LNCAP (cell line): ENCODE data around the gene ECHS1.

Experiments
- TF ChIP-seq, protein P1 (sequence below): fragments of 450-650 bp; IDR thresholded peaks from 2 replicates; pipeline ENCODE4 v1.5.1; 2017; ENCODE audit warnings: mild to moderate bottlenecking

ECHS1 gene

DNA sequence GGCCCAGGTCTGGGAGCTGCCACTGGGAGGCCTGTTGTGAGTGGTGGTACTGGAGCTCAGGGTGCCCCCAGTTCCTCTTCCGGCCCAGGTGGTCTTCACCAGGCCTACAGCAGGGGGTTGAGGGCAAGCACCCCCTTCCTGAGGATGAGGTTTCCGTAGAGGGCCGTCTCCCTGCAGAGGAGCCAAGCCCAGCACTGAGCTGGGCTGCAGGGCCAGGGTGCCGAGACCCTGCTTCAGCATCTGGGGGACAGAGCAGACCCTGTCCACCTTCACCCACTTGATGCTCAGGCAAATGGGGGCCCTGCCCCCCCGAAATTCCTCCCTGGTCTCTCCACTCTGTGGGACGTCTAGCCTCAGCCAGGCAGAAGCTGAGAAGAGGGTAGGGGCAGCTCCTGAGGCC lies 17.9 kb downstream of the ECHS1 start:
- TF ChIP-seq, protein P1, sequence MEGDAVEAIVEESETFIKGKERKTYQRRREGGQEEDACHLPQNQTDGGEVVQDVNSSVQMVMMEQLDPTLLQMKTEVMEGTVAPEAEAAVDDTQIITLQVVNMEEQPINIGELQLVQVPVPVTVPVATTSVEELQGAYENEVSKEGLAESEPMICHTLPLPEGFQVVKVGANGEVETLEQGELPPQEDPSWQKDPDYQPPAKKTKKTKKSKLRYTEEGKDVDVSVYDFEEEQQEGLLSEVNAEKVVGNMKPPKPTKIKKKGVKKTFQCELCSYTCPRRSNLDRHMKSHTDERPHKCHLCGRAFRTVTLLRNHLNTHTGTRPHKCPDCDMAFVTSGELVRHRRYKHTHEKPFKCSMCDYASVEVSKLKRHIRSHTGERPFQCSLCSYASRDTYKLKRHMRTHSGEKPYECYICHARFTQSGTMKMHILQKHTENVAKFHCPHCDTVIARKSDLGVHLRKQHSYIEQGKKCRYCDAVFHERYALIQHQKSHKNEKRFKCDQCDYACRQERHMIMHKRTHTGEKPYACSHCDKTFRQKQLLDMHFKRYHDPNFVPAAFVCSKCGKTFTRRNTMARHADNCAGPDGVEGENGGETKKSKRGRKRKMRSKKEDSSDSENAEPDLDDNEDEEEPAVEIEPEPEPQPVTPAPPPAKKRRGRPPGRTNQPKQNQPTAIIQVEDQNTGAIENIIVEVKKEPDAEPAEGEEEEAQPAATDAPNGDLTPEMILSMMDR, result no peak

DNA sequence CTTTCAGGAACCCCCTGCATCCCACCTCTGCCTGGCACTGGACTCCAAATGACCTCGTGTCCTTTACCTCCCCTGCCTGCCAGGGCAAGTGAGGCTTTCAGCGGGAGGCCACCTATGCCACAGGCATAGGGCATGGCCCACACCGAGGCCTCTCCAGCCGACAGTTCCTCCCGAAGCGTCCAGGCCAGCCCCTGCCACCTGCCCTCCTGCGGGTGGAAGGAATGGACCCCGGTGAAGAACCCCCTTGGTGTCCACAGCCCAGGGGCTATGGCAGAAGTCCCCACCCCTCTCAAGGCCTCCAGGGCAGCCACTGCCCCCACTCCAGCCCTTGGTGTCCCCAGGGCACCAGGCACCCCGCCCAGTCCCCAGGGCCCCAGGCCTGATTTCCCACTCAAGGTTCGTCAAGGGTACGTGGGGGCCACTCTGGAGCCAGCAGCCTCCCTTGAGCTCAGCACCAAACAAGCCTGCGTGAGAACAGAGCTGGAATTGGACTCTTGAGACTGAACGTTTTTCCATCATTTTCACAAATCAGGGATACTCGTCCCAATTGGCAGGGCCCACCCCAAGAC lies 18.4 kb downstream of the ECHS1 start:
- TF ChIP-seq, protein P1, result no peak

DNA sequence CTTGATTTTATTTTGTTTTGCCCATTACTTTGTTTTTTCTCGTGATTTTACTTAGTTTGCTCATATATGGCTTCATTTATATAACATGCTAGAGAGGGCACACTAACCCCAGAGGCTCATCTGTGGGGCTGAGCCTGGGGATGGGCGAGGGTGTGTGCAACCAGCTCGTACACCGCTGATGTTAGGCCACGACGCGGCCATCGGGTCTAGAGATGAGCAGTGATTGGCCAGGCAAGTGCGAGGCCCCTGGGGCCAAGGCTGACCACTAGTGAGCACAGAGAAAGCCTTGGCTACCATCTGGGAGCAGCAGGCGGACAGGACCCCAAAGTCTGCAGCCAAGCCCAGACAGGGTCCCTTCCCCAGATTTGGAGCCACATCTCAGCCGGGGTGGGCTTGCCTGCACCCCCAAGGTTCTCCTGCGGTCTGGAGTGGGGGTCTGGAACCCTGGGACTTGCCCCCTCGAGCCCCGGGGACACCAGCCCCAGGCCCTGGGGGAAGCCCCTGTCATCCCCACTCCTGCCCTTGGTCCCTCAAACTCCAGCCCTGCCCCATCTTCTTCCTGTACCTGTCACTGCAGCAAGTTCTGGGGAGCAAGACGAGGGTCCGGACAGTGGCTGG lies 19.1 kb downstream of the ECHS1 start:
- TF ChIP-seq, protein P1, result no peak

DNA sequence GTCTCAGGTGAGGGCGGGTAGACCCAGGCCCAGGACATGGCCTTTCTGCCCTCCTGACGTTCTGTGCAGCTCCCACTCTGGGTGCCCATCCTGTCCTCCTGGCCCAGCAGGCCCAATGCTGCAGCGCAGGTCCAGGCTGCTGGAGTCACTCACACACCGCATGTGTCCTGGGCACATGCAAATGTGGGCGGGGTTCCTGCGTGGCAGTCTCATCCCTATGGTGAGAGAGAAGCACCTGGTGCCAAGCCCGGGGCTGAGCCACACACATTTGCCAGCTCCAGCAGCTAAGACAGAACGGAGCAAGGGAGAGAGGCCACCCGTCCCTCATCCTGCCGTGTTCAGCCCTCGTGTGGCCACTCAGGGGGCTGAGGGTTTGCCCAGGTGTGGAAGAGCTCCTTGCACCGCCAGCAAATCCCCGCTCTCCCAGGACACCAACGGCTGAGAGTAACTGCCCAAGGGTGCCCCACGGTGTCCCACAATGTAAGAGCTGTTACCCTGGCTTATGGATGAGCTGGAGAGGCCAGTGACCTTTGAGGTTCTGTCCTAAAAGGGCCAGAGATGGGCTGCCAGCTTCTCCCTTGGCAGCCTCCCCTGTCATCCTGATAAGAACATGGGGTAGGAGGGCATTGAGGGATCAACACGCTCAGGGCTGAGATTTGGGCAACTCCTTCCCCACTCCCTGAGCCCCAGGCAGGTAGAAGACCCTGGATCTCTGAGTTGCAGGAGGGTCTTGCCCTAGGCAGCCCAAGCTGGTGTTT lies 19.8 kb downstream of the ECHS1 start:
- TF ChIP-seq, protein P1, result no peak

DNA sequence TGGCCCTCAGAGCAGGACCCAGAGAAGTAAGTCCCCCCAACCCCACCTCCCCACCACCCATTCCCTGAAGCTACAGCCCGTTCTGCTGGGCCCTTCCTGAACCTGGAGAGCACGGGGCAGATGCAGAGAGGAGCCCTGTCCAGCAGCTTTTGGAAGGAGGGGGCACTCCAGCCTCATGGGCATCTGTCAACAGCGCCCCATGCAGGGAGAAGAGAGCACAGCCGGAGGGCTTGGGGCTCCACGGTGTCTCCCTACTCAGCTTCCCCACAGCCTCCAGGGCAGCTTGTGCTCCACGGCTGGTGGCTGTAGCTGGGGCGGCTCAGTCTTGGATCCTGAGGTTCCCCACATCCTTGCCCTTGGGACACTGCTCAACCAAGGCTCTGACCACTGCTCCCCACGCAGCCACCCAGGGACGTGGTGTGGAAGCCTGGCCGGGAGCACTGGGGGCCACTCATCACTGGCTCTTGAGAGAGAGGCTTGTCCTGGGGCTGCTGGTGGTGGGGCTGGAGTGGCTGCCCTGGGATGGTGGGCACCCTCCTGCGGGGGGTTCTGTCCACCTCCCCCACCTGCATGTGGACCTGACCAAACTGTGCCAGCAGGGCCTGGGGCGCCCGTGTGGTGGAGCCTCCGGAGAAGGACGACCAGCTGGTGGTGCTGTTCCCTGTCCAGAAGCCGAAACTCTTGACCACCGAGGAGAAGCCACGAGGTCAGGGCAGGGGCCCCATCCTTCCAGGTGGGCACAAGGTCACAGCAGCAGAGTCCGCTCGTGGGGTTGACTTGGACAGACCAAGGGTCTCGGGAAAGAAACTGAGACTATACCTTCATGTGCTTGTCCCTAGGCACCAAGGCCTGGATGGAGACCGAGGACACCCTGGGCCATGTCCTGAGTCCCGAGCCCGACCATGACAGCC lies 21.5 kb downstream of the ECHS1 start:
- TF ChIP-seq, protein P1, result no peak

DNA sequence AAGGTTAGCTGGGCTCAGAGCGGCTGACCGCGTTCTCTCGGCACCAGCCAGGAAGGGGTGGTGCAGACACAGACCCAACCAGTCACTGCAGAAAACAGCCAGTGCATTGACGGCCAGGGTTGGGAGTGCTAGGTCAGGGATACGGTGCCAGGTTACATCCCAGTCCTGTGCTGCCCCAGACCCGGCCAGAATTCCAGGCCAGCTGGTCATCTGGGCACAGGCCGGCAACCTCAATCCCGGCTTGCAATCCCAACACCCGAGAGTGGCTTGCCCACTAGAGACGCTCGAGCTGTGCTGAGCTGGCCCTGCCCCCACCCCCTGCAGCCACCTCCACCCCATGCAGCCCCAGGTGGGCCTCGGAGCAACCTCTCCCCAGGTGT lies 22.2 kb downstream of the ECHS1 start:
- TF ChIP-seq, protein P1, result no peak

DNA sequence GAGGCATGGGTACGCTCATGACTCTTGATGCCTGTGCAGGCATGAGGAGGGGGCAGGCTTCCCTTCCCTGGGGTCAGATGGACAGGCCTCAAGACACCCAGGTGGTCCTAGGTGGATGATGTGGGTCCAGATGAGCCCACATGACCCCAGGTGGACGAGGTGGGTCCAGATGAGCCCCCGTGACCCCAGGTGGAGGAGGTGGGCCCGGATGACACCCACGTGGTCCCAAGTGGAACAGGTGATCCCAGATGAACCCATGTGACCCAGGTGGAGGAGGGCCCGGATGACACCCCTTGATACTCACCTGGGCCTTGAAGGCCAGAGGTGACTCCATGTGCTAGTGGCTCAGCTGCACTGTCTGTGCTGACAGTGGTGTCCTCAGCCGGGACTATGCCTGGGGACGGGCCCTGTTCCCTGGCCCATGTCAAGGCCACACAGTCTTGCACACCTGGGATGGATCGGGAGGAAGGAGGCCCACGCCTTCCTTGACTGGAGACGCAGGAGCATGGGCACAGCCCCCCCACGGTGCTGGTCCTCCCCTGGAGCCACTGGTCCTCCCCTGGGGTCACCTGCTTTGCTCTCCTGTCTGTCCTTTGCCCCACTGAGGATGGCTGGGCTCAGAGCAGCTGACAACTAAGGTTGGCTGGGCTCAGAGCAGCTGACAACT lies 22.7 kb downstream of the ECHS1 start:
- TF ChIP-seq, protein P1, result no peak
